GM12801 (cell line): Measurements from ENCODE around the gene P2RX2.

Experiments used
- TF ChIP-seq, protein P1 (sequence below): IDR thresholded peaks from one replicate; pipeline ENCODE4 v1.5.1; 2011; ENCODE audit warnings: control low read depth; ENCODE audit not compliant: insufficient read length; ENCODE audit errors: extremely low read depth

P2RX2 gene

DNA sequence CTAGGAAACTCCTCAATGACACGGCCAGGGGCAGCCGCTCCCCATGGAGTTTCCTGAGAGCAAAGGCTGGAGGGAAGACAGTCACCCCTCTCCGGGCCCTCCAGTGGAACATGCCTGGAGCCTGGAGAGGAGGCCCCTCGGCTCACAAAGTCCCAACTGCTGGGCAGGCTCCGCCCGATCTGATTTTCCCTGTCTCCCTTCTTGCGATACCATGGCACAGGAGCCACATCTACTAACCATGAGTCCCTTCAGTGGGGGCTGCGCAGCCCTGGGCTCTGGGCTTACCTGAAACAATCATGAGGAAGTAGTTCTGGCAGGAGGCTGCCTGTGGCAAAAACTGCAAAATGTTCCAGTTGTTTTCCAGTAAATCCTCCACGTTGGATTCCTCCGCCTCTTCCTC, 15.3 kb downstream of the P2RX2 start:
- TF ChIP-seq, protein P1, sequence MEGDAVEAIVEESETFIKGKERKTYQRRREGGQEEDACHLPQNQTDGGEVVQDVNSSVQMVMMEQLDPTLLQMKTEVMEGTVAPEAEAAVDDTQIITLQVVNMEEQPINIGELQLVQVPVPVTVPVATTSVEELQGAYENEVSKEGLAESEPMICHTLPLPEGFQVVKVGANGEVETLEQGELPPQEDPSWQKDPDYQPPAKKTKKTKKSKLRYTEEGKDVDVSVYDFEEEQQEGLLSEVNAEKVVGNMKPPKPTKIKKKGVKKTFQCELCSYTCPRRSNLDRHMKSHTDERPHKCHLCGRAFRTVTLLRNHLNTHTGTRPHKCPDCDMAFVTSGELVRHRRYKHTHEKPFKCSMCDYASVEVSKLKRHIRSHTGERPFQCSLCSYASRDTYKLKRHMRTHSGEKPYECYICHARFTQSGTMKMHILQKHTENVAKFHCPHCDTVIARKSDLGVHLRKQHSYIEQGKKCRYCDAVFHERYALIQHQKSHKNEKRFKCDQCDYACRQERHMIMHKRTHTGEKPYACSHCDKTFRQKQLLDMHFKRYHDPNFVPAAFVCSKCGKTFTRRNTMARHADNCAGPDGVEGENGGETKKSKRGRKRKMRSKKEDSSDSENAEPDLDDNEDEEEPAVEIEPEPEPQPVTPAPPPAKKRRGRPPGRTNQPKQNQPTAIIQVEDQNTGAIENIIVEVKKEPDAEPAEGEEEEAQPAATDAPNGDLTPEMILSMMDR, result no peak

GRCh38 chr12:132634411-132634990, 15.9 kb downstream of the P2RX2 start:
- TF ChIP-seq, protein P1, result no peak

DNA sequence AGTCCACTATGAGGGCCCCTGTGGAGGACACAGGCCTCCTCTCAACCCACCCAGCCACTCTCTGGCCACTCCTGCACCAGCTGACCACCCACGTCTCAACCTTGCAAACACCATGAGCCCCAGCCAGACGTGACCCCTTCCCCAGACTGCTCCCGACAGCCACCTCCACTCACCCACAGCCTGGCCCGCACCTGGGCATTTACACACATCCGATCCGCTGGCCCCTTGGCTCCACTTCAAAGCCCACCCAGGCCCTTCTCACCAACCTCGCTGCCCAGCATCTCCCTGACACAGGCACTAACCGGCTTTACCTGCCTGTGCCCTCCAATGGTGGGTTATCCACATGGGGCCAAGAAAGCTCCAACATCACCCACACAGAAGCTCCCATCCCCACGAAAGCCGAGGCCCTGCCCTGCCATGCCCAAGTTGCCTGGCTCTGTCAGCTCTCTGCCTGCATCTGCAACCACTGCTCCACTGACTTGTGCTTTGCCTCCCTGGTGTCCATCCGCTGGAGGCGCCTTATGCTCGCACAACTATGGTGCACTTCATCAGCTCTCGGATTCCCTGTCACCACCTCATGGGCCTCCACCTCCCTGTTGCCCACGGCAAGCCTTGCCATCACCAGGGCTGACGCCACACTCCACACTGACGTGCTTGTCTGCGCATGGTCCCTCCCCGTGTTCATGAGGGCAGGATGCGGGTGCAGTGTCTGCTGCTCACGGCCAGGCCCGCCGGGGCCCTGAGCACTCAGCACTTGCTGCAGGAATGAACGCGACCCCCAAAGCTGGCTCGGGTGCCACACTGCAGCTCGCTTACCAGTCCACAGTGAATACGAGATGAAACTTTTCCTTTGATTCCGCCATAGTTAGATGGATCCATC, 16.7 kb downstream of the P2RX2 start:
- TF ChIP-seq, protein P1, result no peak

DNA sequence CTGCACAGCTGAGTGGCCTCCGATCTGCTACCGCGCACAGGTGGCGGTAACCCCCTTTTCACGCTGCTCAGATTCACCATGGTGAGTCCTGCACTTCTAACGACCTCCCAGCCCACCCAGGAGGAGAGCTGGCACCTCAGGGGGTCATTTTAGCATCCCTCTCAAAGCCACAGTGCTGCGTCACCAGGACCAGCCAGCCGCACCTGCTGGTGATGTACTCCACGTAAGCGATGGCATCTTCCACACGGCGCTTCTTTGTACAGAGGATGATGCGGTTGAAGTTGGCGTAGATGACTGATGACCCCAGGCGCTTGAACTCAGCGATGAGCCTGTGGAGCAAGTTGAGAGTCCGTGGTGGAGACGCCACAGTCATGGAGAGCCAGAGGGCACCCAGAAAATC, 19.2 kb downstream of the P2RX2 start:
- TF ChIP-seq, protein P1, result no peak

- TF ChIP-seq, protein P1, result no peak
These were observed 20.2 kb downstream of the P2RX2 start for GRCh38 chr12:132638541-132639408.

DNA sequence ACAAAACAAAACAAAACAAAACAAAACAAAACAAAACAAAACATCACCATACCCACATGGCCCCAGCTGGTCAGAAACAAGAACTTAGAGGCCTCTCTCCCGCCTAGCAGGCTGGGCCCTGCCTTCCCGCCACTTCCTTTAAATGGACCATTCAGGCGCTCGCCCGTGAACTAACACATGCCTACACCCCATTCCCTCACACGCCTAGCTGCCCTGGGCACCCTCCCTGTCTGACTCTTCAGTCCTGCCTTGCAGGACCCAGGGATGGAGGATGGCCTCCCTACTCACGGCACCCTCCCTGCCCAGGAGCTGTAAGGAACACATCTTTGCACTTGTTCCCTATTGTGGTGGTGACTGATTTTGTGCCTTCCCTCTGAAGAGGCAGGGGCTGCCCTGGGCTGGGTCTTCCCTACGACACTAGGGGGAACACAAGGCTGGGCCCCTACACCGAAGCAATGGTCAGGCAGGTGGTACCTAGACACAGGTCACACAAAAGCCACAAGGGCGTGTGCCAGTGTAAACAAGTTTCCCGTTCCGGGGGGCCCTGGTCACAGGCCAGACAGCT, 21.5 kb downstream of the P2RX2 start:
- TF ChIP-seq, protein P1, result no peak

GRCh38 chr12:132640936-132641335, 22.4 kb downstream of the P2RX2 start:
- TF ChIP-seq, protein P1, result no peak
